Activated CD4-positive, alpha-beta T cell treated with anti-CD3 and anti-CD28 coated beads for 36 hours (primary cell): ENCODE measurements around the gene BUB1. TPM values are rescaled to one million over a fixed set of nuclear protein-coding genes. Genes with fewer than 3 reads are reported as not detected.
A peak's percentile ranks its signal among the peaks of the same experiment; 100 is the strongest.
"Not testable (repeated sequence)": the region's sequence is repeated elsewhere in the genome, so short reads cannot be mapped to it uniquely, and the experiment has no call there.

Experiments
- ATAC-seq: fragments of 200-7000 bp; cut with Tn5 transposase; one replicate; pipeline ENCODE4 v1.10.0; 2021; ENCODE audit warnings: mild to moderate bottlenecking, moderate library complexity
- CTCF ChIA-PET: fragments of 350-600 bp; sonication (Branson Sonifier 250); formaldehyde crosslinking; loops from one replicate; lab custom pipeline; 2021; ENCODE audit warnings: antibody characterized with exemption; lab: Charles Lee
- POLR2A ChIA-PET: fragments of 350-600 bp; sonication (Branson Sonifier 250); formaldehyde crosslinking; loops from one replicate; lab custom pipeline; 2021; ENCODE audit warnings: antibody characterized with exemption, inconsistent platforms; lab: Charles Lee
- DNase-seq: peaks from one replicate; pipeline ENCODE4 v3.0.0-alpha.2; 2020
- H3K27ac Mint-ChIP-seq: one replicate; pipeline ENCODE4 v1.8.0; 2021; ENCODE audit warnings: mixed read lengths
- H3K27me3 Mint-ChIP-seq: one replicate; pipeline ENCODE4 v1.8.0; 2021; ENCODE audit warnings: mixed read lengths
- H3K36me3 Mint-ChIP-seq: one replicate; pipeline ENCODE4 v1.8.0; 2021; ENCODE audit warnings: low read depth, mixed read lengths
- H3K4me1 Mint-ChIP-seq: one replicate; pipeline ENCODE4 v1.8.0; 2021; ENCODE audit warnings: mixed read lengths
- H3K4me3 Mint-ChIP-seq: one replicate; pipeline ENCODE4 v1.8.0; 2021; ENCODE audit warnings: mild to moderate bottlenecking, moderate library complexity, mixed read lengths
- H3K9me3 Mint-ChIP-seq: one replicate; pipeline ENCODE4 v1.8.0; 2021; ENCODE audit warnings: low read depth, mixed read lengths
- intact Hi-C, 2 experiments: fragments of 100-400 bp; cut with DNase I in 1 of 2; cut with micrococcal nuclease in 1 of 2; formaldehyde crosslinking; loops; one replicate each; pipeline versions ENCODE4 v1.14.2 to v1.15.1; 2022 to 2024; cut with DNase I, micrococcal nuclease
- total RNA-seq, 2 experiments: library from RNA; stranded (reverse); gene quantifications; one replicate each; pipeline ENCODE4 v1.2.3, GENCODE V29; 2021

BUB1 gene
- total RNA-seq, 2 experiments from 2014 or later = 93.5 to 115 TPM

- no peak for ATAC-seq
- Mint-ChIP-seq H3K4me1 (no peaks in the 10 kb centered on the region), H3K4me3 (no peak overlapping the region), H3K9me3 (peaks cover 7% of the 10 kb centered on the region), H3K27me3 (peaks cover 2% of the 10 kb centered on the region), H3K27ac (no peak overlapping the region), H3K36me3 (peaks cover 2% of the 10 kb centered on the region)
- CTCF ChIA-PET = interaction anchor here (0.8 to 1.1 kb wide), 2 partner anchors 9 to 11 kb away, joined by 3 to 5 read pairs; no protein-coding TSS in a partner anchor
- intact Hi-C loops = no loop called here
- DNase-seq = no peak
- POLR2A ChIA-PET = interaction anchor here (0.7 kb wide), 1 partner anchor 18 kb away, joined by 3 read pairs; no protein-coding TSS in a partner anchor
Observed at GRCh38 chr2:110688594-110689091, 10.8 kb upstream of the BUB1 start.

GRCh38 chr2:110687775-110688484, 10.1 kb upstream of the BUB1 start:
- POLR2A ChIA-PET, H3K36me3 Mint-ChIP-seq, H3K4me3 Mint-ChIP-seq, H3K27me3 Mint-ChIP-seq, H3K9me3 Mint-ChIP-seq, ATAC-seq, H3K27ac Mint-ChIP-seq, DNase-seq, intact Hi-C loops, H3K4me1 Mint-ChIP-seq: not testable (repeated sequence)
- CTCF ChIA-PET = interaction anchor here (1.3 kb wide), 1 partner anchor 47 kb away, joined by 3 read pairs; no protein-coding TSS in a partner anchor

- ChIA-PET POLR2A (no interaction called here), CTCF (interaction anchor here (1.0 to 1.5 kb wide), 2 partner anchors 71 to 73 kb away, joined by 3 to 4 read pairs; no protein-coding TSS in a partner anchor)
- DNase-seq (no peak), ATAC-seq (no peak)
- Mint-ChIP-seq H3K9me3 (peaks cover 4% of the 10 kb centered on the region), H3K27ac (no peak overlapping the region), H3K4me3 (no peak overlapping the region), H3K27me3 (peaks cover 4% of the 10 kb centered on the region), H3K36me3 (peaks cover 4% of the 10 kb centered on the region), H3K4me1 (peaks cover 9% of the 10 kb centered on the region)
- intact Hi-C loops = no loop called here
Observed at GRCh38 chr2:110682872-110683271, 5.0 kb upstream of the BUB1 start.

- peaks cover 9% of the 10 kb centered on the region for H3K4me1 Mint-ChIP-seq
- DNase-seq = no peak
- no peak overlapping the region for H3K4me3 Mint-ChIP-seq
- H3K36me3 Mint-ChIP-seq = peaks cover 2% of the 10 kb centered on the region
- ChIA-PET POLR2A (no interaction called here), CTCF (interaction anchor here (1.0 to 1.5 kb wide), 2 partner anchors 72 to 73 kb away, joined by 3 to 4 read pairs; no protein-coding TSS in a partner anchor)
- intact Hi-C loops = no loop called here
- H3K27ac Mint-ChIP-seq = no peak overlapping the region
- no peak for ATAC-seq
- no peaks in the 10 kb centered on the region for H3K9me3 Mint-ChIP-seq
- peaks cover 4% of the 10 kb centered on the region for H3K27me3 Mint-ChIP-seq
Observed at GRCh38 chr2:110682267-110682666, 4.4 kb upstream of the BUB1 start.

- ATAC-seq = no peak
- H3K4me3 Mint-ChIP-seq = no peak overlapping the region
- H3K27me3 Mint-ChIP-seq = peaks cover 4% of the 10 kb centered on the region
- POLR2A ChIA-PET = no interaction called here
- intact Hi-C loops = no loop called here
- H3K36me3 Mint-ChIP-seq = peaks cover 9% of the 10 kb centered on the region
- DNase-seq = no peak
- CTCF ChIA-PET = interaction anchor here (1.4 kb wide), 1 partner anchor 74 kb away, joined by 6 read pairs; no protein-coding TSS in a partner anchor
- peaks cover 21% of the 10 kb centered on the region for H3K4me1 Mint-ChIP-seq
- no peaks in the 10 kb centered on the region for H3K9me3 Mint-ChIP-seq
- H3K27ac Mint-ChIP-seq = no peak overlapping the region
Observed at GRCh38 chr2:110680709-110681108, 2.8 kb upstream of the BUB1 start.

- no peak for DNase-seq
- ChIA-PET CTCF (interaction anchor here (0.7 to 1.8 kb wide), 5 partner anchors 9 to 75 kb away, joined by 3 to 6 read pairs (median 5); no protein-coding TSS in a partner anchor), POLR2A (no interaction called here)
Observed at GRCh38 chr2:110679865-110680264, 2.0 kb upstream of the BUB1 start.

GRCh38 chr2:110679337-110679707, 1.5 kb upstream of the BUB1 start:
- Mint-ChIP-seq H3K9me3 (no peaks in the 10 kb centered on the region), H3K36me3 (peaks cover 19% of the 10 kb centered on the region), H3K27me3 (peaks cover 4% of the 10 kb centered on the region), H3K4me1 (peaks cover 30% of the 10 kb centered on the region), H3K27ac (no peak overlapping the region), H3K4me3 (peak overlapping the region; percentile 96)
- ATAC-seq (no peak), DNase-seq (no peak)
- ChIA-PET POLR2A (no interaction called here), CTCF (interaction anchor here (0.7 to 1.8 kb wide), 4 partner anchors 10 to 69 kb away, joined by 3 to 5 read pairs (median 4); no protein-coding TSS in a partner anchor)
- intact Hi-C loops = loop anchor here (5.0 to 10.0 kb wide), 5 partner anchors 33 to 475 kb away; partner anchors contain the start of genes BCL2L11 (in 1 of the 2) and NPHP1 (in 1 of the 2)

More at GRCh38 chr2:110679865-110680264, 2.0 kb upstream of the BUB1 start:
- Mint-ChIP-seq H3K4me1 (peaks cover 26% of the 10 kb centered on the region), H3K9me3 (no peaks in the 10 kb centered on the region), H3K27me3 (peaks cover 4% of the 10 kb centered on the region), H3K27ac (no peak overlapping the region), H3K4me3 (no peak overlapping the region), H3K36me3 (peaks cover 14% of the 10 kb centered on the region)
- ATAC-seq = no peak
- intact Hi-C loops = loop anchor here (5.0 to 10.0 kb wide), 5 partner anchors 32 to 475 kb away; partner anchors contain the start of genes BCL2L11 (in 1 of the 2) and NPHP1 (in 1 of the 2)

GRCh38 chr2:110678457-110679336, 834 bp upstream of the BUB1 start:
- DNase-seq = peak; percentile 27
- POLR2A ChIA-PET = interaction anchor here (0.6 to 0.9 kb wide), 3 partner anchors 168 to 1775 kb away, joined by 4 to 7 read pairs (median 5); no protein-coding TSS in a partner anchor
- Mint-ChIP-seq H3K4me1 (peaks cover 30% of the 10 kb centered on the region), H3K27ac (peak overlapping the region; percentile 97), H3K4me3 (peak overlapping the region; percentile 96), H3K9me3 (no peaks in the 10 kb centered on the region), H3K27me3 (peaks cover 4% of the 10 kb centered on the region), H3K36me3 (peaks cover 20% of the 10 kb centered on the region)
- CTCF ChIA-PET = interaction anchor here (0.7 to 1.8 kb wide), 5 partner anchors 10 to 77 kb away, joined by 3 to 5 read pairs (median 5); no protein-coding TSS in a partner anchor
- peak; percentile 4 for ATAC-seq
- intact Hi-C loops = loop anchor here (1.0 to 10.0 kb wide), 6 partner anchors 34 to 474 kb away; partner anchors contain the start of genes BCL2L11 (in 1 of the 2) and NPHP1 (in 1 of the 2)

- CTCF ChIA-PET = interaction anchor here (1.5 kb wide), 1 partner anchor 78 kb away, joined by 5 read pairs; no protein-coding TSS in a partner anchor
Observed at GRCh38 chr2:110677080-110677479, 783 bp downstream of the BUB1 start.

GRCh38 chr2:110675679-110676078, 2.2 kb downstream of the BUB1 start:
- Mint-ChIP-seq H3K4me1 (peaks cover 30% of the 10 kb centered on the region), H3K27ac (no peak overlapping the region), H3K4me3 (no peak overlapping the region), H3K9me3 (no peaks in the 10 kb centered on the region), H3K27me3 (peaks cover 4% of the 10 kb centered on the region), H3K36me3 (peaks cover 40% of the 10 kb centered on the region)
- no peak for ATAC-seq
- ChIA-PET POLR2A (interaction anchor here (0.7 kb wide), 1 partner anchor 26 kb away, joined by 3 read pairs; no protein-coding TSS in a partner anchor), CTCF (interaction anchor here (1.3 kb wide), 1 partner anchor 79 kb away, joined by 3 read pairs; no protein-coding TSS in a partner anchor)
- intact Hi-C loops = loop anchor here (5.0 to 10.0 kb wide), 5 partner anchors 37 to 471 kb away; partner anchors contain the start of genes BCL2L11 (in 1 of the 2) and NPHP1 (in 1 of the 2)
- DNase-seq = no peak

More at GRCh38 chr2:110677080-110677479, 783 bp downstream of the BUB1 start:
- intact Hi-C loops = loop anchor here (5.0 to 10.0 kb wide), 5 partner anchors 35 to 472 kb away; partner anchors contain the start of genes BCL2L11 (in 1 of the 2) and NPHP1 (in 1 of the 2)
- H3K4me1 Mint-ChIP-seq = peaks cover 30% of the 10 kb centered on the region
- H3K9me3 Mint-ChIP-seq = no peaks in the 10 kb centered on the region
- peak overlapping the region; percentile 70 for H3K27ac Mint-ChIP-seq
- peaks cover 33% of the 10 kb centered on the region for H3K36me3 Mint-ChIP-seq
- ATAC-seq (no peak), DNase-seq (no peak)
- POLR2A ChIA-PET = no interaction called here
- peaks cover 4% of the 10 kb centered on the region for H3K27me3 Mint-ChIP-seq
- H3K4me3 Mint-ChIP-seq = peak overlapping the region; percentile 96
